Renal cortex interstitium (tissue), 11 donors: Measurements from ENCODE around the gene FILIP1L. TPM values are rescaled to one million over a fixed set of nuclear protein-coding genes. Genes with fewer than 3 reads are reported as not detected.

Experiments
- DNase-seq, 11 donors: peaks; one replicate each; pipeline ENCODE4 v3.0.0-alpha.2; 2013; ENCODE audit warnings: low read depth in 9 of 11, low spot score in 4 of 11; ENCODE audit errors: extremely low read depth in 1 of 11
- polyA plus RNA-seq, 3 donors: library from polyadenylated mRNA; unstranded; fragments of 120-200 nt; gene quantifications; one replicate each; pipeline ENCODE4 v1.2.1, GENCODE V29; 2013; ENCODE audit not compliant: insufficient read length in 3 of 3

Gene FILIP1L
- polyA plus RNA-seq, 3 donors = 19.5 to 22.1 (median 21.7) TPM

DNA sequence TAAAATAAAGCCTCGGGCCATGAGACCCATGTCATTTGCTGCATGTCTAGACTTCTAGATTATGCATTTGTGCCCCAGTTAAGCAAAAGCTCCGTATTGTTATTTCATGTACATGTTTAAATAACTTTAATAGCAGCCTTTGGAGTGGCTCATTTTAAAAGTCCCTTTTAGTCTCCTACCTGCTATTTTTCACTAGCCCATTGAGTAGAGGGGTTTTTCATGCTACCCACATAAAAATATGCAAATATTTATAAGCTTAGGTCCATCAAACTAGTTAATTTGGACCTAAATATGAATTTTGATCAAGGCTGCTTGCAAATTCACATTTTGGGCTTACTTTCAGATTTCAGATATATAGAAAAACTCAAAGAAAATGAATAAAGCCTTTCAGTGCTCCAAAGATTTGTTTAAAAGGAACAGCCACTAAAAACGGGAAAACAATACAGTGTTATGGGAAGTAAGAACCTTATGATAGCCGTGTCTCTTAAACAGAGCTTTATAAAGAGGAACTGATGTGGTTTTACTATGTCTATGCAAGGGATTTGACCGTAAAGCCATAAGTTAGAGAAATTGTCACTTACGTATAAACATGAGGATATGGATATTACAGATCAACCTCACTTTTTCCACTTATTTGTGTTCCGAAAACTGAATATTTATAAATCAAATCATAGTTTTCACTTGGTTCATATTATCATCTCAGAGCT is 30.0 kb downstream of the FILIP1L start:
- no peak for DNase-seq

DNA sequence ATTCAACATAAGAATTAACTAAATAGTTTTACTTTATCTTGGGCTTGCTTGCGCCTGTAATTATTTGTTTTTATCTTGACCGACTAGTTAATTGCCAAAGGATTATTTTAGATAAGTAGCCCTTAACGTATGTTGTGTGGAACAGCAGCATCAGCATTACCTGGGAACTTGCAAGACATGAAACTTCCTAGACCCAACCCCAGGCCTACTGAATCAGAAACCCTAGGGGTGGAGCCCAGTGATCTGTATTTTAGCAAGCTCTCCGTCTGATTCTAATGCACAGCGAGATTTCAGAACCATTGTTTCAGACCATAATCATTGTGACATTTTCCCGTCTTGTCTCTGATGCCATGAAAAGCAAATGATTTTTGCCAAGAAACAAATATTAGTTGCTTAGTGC is 31.1 kb downstream of the FILIP1L start:
- no peak for DNase-seq

DNA sequence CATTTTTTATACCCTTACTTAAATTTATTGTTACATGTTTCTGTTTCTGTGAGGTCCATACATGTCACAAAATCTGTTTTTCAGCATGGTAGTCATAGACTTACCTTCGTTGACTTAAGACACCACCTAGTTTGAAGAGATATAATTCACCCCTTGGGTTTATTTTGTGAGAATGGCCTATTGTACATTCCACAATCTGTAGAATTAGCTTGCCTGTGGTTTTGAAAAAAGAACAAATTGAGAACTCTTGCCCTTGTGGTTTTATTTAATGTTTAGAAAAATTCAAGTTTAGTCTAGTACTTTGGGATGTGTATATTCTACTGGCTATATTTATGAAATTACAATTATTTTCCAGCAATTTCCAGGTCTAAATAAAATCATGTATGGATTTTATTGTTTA is 31.6 kb downstream of the FILIP1L start:
- DNase-seq = no peak

DNA sequence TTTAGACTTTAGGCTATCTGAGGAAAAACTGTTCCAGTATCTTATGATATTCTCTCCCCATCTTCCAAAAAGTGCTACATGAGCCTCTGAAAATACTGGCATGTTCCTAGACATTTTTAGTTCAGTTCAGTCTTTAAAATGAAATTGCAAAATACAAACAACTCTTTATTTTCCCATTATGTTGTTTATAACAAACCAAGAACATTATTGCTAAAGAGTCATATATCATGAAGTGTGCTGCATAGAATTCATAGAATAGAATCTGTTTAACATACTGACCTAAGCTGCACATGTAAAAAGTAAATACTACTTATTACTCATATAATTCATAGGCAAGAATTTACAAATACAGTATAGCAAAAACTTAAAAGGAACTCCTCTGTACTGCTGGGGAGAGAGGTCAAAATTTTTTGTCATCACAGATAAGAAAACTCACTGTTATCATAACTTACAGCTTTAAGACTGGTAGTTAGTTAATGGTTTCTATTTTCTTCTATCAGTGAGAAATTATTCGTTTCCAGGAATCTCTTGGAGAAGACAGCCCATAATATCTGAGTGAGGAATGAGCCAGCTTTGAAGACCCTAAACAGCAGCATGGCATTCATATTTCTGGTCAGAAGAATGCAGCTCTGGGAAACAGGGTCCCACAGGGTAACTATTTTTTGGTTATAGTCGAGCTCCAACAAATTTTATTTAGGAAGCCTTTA is 32.2 kb downstream of the FILIP1L start:
- no peak for DNase-seq

DNA sequence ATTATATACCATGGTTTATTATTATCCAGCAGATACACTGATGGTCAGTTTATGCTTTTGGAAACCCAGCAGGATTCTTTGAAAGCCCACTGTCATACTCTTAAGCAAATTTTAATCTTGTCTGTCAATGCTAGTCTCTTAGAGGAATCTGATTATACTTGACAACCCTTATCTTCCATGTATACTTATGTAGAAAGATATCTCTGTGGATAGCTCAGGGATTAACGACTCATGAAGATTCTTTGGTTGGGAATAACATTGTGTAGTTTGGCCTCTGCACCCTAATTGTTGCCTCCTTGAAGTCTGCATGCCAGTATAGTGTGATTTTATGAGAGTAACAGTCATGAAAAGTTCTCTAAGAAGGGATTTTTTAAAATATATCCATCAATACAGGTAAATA is 33.0 kb downstream of the FILIP1L start:
- DNase-seq = no peak

DNA sequence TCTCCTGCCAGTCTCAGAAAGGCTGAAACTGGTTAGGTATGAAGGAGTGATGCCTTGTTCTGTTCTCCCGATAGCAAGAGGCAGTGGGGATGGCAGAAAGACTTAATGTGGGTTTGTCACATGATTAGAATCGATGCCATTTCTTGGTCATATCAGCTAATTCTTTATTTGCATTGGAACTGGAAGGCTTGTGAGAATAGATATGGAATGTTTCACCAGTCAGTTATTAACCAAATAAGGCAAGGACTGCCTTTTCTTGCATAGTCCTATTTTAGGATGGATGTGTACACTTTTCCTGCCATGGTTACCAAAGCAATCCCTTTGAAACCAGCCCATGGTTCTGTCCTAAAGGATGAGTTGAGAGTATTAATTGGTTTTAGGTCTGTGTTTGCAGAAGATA is 33.7 kb downstream of the FILIP1L start:
- no peak for DNase-seq

DNA sequence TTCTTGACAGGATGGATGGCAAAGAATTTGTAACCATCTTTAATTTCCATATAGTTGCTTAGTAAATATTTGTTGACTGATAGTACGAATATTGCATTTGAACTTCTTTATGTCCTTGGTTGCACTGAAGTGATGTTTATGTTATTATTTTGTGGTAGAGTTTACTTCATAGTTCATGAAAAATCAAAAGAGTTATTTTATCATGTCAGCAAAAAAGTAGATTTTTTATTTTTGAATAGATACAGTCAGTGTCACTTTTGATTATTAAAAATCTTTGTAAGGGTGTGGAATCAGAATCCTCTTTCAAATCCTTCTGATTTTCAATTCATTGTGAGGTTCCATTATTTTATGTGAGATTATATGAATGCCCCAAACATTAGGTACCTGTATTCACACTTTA is 35.0 kb downstream of the FILIP1L start:
- DNase-seq = no peak

DNA sequence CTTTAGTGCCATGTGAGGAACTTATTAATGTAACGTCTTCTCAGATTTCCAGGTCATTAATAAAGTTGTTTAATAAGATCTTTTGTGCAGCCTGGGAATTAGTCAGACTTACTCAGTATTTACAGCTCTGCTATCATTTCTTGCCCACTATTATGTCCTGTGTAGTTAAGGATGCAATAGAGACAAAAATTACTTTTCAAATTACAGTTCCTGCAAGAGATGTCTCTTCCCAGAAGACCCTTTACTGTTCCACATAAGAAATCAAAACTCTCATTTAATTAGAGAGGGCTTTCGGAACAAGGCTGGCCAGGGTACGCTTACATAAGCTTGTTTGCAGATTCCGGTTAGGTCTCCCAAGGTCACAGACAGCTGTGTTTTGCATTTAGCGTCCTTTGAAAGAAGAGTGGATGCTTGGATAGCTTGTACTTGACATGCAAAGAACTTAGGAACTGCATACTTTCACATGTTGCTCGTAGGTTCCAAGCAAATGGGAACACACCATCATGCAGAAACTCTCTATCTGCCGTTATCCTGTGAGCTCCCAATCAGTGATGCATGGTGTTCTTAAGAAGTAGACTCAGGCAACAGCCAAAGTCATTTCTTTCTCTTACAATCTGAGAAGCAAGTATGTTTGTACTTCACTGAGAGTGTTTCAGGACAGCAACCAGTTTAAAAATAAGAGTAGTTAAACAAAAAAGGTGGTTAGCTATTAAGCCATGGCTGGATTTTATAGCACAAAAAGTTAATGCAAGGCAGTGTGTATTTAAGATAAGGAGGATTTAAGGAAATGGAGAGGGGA is 37.4 kb downstream of the FILIP1L start:
- no peak for DNase-seq

DNA sequence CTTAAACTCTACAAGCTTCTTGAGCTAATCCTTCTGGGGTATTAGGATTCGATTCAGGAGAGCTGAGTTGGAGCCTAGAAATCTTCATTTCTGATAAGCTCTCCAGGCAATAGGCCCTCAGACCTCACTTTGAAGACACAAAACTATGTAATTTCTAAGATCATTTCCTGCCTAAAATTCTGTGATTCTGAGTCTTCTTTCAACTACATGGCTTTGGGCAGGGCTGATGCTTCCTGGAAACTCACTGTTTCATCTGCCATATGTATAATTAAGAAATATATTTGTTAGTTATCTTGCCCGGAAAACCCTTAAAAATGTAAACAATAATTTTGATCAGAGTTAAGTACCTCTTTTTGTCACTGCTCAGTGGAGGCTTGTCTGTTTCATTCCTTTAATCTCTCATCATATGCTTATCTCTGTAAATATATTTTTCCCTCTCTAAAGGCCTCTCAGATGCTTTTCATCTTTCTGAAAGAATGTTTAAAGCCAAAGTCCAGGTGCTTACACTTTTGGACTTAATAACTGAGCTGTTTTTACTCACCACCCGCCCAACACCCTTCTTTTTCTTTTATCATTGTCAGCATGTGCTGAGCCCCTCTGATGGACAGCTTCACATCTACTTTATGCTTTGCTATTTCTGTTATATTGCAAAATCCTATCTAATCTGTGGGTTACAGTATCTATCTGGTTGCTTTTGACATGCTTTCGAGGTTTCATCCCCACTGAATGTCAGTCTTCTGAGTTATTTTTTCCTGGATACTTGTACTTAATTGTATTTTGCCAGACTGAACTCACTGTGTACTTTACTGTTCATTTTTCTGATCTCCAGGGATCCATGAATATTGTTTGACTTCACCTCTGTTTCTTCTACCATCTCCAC is 38.2 kb downstream of the FILIP1L start:
- no peak for DNase-seq

DNA sequence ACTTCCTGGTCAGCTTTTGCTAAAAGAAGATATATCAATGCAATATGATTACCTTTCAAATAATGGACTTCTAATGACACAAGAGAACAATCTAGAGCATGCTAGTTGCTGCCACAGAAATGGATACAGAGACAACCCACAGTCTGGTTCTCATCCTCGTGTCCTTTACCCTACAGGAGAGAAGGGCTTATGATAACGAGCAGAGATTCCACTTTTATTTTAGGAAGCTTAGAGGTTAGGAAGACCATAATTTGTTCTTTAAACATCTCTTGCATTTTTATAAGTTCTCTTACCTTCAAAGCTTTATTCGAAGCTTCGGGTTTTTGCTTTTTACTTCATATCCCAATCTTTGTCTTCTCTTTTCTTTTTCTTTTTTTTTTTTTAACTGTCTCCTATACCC is 39.1 kb downstream of the FILIP1L start:
- no peak for DNase-seq

DNA sequence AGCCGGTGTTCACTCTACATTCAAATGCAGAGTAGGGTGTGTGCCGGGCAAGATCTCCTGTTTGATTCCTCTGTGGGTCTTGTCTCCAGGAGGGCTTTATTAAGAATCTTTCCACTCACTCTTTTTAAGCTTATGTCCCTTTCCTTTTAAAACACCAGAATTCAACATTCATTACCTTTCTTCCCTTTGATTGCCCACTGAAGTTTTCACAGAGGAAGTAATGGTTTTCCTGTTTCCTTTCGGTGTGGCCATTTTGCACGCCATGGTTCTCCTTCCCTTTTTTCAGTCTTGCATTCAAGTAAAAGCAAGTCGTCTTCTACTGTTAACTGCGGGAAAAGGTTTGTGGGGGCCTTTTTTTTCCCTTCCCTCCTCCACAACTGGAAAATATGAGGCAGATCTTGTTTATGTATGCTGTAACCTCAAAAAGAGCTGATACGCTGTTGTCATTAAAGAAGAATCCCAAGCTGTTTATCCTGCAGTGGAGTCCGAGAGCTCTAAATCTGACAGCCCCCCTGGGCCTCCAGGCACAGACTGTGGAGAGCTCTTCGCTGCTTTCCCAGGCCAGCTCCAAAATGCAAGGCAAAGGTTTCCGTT is 40.5 kb downstream of the FILIP1L start:
- DNase-seq = peak in 2 of 11 donors; percentile 26 to 28

DNA sequence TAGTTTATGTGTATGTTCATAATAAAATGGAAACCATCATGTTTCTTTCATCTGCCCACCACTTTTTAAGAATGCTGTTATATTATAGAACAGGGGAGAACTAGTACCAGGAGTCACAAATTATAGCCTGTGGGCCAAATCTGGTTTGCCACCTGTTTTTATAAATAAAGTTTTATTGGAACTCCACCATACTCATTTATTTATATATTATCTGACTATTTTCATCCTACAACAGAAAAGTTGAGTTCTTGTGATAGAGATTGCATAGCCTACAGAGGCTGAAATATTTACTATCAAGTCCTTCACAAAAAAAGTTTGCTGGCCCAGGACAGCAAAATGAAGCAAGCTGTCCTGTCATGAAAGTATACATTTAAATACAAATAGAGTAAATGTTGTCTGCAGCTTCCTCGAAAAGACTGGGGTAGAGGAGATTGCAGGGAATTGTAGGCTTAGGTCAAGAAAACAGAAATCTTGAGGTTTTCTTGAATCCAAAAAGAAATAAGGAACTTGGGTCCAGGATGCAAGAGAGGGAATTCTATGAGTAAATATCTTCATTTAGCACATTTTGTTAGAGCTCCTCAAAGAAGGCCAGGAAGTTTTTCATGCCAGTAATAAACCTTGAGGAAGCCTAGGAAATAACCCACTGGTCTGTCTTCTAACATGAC is 41.1 kb downstream of the FILIP1L start:
- no peak for DNase-seq

DNA sequence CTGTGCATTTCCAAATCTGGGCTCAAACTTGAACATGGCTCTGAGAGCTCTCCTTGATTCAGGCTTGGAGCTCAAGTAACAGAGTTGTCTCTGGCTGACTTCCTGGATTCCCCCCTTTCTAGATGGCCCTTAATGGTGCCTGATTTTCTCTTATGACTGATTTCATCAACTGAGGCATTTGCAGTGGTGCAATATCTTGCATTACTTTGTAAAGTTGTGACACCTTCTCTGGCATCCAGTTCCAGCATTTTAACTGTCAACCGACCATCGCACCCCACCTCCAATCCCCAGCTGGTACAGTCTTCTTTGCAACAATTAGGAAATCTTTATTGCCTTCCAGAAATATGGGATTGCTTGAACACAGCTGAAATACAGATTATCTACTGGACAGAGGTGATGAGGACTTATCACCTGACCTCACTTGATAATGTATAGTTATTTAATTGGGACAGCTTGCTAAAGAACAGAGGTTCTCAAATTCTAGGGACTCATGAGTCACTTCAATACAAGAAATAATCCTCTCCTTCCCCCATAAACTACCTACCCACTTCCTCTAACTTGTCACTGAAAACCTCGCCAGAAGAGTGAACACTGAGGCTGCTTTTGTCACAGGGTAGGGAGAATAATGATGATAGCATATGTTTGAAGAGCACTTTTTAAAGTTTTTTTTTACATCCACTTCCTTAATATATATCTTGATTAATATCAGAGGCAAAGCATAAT is 41.8 kb downstream of the FILIP1L start:
- no peak for DNase-seq

DNA sequence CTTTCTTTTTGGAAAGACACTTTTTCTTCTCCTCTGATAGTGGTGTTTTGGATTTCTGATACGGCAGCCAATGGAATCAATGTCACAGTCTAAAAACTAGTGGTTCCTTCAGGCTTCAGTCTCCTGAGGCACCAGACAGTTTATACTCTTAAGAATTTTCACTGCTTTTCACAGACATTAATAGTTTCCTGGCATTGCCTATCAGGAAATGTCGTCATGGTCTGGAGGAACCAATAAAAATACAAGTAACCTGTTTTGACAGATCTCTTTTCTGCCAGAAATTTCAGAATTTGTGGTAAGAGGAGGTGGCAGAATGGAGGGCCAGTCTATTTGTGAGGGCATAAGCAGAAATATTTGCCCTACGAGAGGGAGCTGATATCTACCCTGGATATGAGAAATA is 44.8 kb downstream of the FILIP1L start:
- no peak for DNase-seq

DNA sequence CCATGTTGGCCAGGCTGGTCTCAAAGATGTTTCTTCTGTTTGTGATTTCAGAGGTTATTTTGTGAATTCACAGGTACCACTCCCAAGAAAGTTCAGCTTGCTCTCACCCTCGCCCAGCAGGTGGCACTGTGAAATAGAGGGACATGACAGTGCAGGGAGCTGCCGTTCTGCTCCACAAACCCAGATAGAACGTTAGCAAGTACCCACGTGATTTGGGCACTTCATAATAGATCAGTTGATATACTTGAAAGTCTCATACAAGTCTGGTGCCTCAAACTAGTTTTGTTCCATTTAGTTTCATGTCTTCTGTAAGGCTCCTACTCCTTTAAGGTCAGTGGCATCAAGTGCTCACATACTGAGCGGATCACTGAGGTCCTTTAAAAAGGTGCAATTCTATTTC is 45.5 kb downstream of the FILIP1L start:
- peak; percentile 36 to 81 (median 54) for DNase-seq

DNA sequence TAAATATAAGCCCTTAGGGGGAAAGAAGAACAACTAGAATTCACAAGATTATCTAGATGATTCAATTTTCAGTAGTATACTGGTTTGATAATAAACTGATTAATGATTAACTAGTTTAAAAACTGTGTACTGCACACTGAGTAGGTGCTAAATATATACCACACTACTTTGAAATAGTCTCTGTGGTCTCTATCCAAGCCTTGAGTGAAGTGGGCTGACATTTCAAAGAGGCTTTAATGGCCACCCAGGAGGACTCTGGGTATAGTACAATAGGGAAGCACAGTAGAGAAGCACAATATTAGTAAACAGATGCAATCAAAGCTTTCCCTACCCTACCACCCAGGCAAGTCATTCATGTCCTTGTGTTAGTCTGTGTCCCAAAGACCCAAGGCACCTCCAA is 46.7 kb downstream of the FILIP1L start:
- DNase-seq = no peak

DNA sequence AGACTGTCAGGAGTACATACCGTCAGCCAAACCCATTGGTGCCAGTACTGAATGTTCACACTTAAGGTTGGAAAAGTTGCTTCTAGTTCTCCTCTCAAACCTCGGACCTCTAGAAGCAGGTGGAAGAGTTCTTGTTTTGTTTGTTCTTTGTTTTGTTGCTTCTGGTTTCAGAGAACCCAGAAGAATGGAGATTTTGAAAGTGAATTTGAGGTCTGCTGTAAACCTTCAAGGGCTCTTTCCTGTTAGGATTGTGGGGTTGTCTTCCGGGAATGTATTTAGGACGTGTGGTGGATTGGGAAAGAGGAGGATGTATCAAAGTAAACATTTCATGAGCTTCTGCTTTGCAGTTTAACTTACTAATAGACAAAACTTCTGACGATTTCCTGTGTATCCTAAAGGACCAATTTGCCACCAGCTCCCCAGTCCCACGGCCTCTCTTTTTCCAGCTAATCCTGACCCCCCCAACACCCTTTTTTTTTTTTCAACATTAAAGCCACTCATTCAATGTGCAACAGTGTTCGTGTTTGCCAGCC is 50.3 kb downstream of the FILIP1L start:
- DNase-seq = no peak
